WERI-Rb-1 (cell line): ENCODE results near the gene SLC16A13.

ENCODE experiments used
- DNase-seq: peaks from one replicate; pipeline ENCODE4 v3.0.0-alpha.2; 2020
- H3K27ac ChIP-seq: fragments of 250-450 bp; sonication (Bioruptor Pico); 2 replicates; pipeline ENCODE4 v1.5.1; 2020; ENCODE audit warnings: mild to moderate bottlenecking, moderate library complexity
- H3K27me3 ChIP-seq: fragments of 250-450 bp; sonication (Bioruptor Pico); 2 replicates; pipeline ENCODE4 v1.5.1; 2021; ENCODE audit warnings: mild to moderate bottlenecking, low read depth, moderate library complexity; ENCODE audit not compliant: insufficient read depth, severe bottlenecking
- H3K36me3 ChIP-seq: fragments of 250-450 bp; sonication (Bioruptor Pico); 2 replicates; pipeline ENCODE4 v1.5.1; 2020; ENCODE audit warnings: mild to moderate bottlenecking, moderate library complexity
- H3K4me3 ChIP-seq: 2 replicates; pipeline ENCODE4 v1.5.1; 2011; ENCODE audit warnings: low read depth, mild to moderate bottlenecking, control low read depth, low read length
- H3K9me3 ChIP-seq: fragments of 250-450 bp; sonication (Bioruptor Pico); 2 replicates; pipeline ENCODE4 v1.5.1; 2021; ENCODE audit warnings: mild to moderate bottlenecking, moderate library complexity; ENCODE audit not compliant: severe bottlenecking
- TF ChIP-seq, protein P1 (sequence below): IDR thresholded peaks from 2 replicates; pipeline ENCODE4 v1.5.1; 2011; ENCODE audit warnings: low read depth, mild to moderate bottlenecking, control low read depth, inconsistent platforms, low read length

Gene SLC16A13

DNA sequence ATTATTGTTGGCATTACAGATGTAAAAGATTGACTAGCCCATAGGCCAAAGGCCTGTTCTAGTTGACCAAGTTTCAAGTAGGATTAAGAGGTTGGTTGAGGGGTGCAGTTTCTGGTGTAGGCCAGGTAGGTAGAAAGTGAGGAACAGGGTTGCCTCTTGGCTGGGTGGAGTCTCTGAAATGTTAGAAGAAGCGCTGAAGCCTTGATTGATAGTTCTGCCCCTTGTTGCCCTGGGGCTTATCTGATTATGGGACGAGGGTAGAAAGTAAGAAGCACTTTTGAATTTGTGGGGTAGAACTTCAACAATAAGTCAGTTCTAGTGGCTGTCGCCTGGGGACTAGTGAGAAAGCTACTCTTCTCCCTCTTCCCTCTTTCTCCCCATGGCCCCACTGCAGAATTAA, 6.7 kb upstream of the SLC16A13 start:
- TF ChIP-seq, protein P1, sequence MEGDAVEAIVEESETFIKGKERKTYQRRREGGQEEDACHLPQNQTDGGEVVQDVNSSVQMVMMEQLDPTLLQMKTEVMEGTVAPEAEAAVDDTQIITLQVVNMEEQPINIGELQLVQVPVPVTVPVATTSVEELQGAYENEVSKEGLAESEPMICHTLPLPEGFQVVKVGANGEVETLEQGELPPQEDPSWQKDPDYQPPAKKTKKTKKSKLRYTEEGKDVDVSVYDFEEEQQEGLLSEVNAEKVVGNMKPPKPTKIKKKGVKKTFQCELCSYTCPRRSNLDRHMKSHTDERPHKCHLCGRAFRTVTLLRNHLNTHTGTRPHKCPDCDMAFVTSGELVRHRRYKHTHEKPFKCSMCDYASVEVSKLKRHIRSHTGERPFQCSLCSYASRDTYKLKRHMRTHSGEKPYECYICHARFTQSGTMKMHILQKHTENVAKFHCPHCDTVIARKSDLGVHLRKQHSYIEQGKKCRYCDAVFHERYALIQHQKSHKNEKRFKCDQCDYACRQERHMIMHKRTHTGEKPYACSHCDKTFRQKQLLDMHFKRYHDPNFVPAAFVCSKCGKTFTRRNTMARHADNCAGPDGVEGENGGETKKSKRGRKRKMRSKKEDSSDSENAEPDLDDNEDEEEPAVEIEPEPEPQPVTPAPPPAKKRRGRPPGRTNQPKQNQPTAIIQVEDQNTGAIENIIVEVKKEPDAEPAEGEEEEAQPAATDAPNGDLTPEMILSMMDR: no peak
- Histone ChIP-seq H3K27me3 (no peaks in the 10 kb centered on the region), H3K36me3 (no peaks in the 10 kb centered on the region; the same call in 1 of the 2 replicates), H3K27ac (no peak overlapping the region), H3K9me3 (no peaks in the 10 kb centered on the region), H3K4me3 (no peak overlapping the region)
- DNase-seq: no peak

GRCh38 chr17:7029659-7030058, 6.2 kb upstream of the SLC16A13 start:
- DNase-seq: no peak
- no peaks in the 10 kb centered on the region; the same call in 1 of the 2 replicates for H3K36me3 ChIP-seq
- no peaks in the 10 kb centered on the region for H3K9me3 ChIP-seq
- no peak overlapping the region for H3K27ac ChIP-seq
- TF ChIP-seq, protein P1: no peak
- no peak overlapping the region for H3K4me3 ChIP-seq
- no peaks in the 10 kb centered on the region for H3K27me3 ChIP-seq

GRCh38 chr17:7034955-7035590, 742 bp upstream of the SLC16A13 start:
- DNase-seq: no peak

GRCh38 chr17:7038025-7038862, 2.4 kb downstream of the SLC16A13 start:
- DNase-seq: no peak
- Histone ChIP-seq H3K4me3 (no peak overlapping the region), H3K9me3 (no peaks in the 10 kb centered on the region), H3K27ac (no peak overlapping the region), H3K27me3 (no peaks in the 10 kb centered on the region), H3K36me3 (no peaks in the 10 kb centered on the region)
- TF ChIP-seq, protein P1: peak; percentile 44

More at GRCh38 chr17:7034955-7035590, 742 bp upstream of the SLC16A13 start:
- peak overlapping the region; percentile 88 for H3K4me3 ChIP-seq
- no peaks in the 10 kb centered on the region for H3K27me3 ChIP-seq
- H3K9me3 ChIP-seq: no peaks in the 10 kb centered on the region
- TF ChIP-seq, protein P1: no peak
- H3K27ac ChIP-seq: peak overlapping the region; percentile 74
- no peaks in the 10 kb centered on the region for H3K36me3 ChIP-seq

GRCh38 chr17:7039832-7040231, 4.0 kb downstream of the SLC16A13 start:
- Histone ChIP-seq H3K27ac (no peak overlapping the region), H3K4me3 (no peak overlapping the region), H3K36me3 (no peaks in the 10 kb centered on the region), H3K27me3 (no peaks in the 10 kb centered on the region), H3K9me3 (no peaks in the 10 kb centered on the region)
- DNase-seq: no peak
- TF ChIP-seq, protein P1: no peak
